Measurements from ENCODE around the gene CKS1B. TPM values are rescaled to one million over a fixed set of nuclear protein-coding genes. Genes with fewer than 3 reads are reported as not detected.

CKS1B gene
- total and polyA plus RNA-seq, 4 donors: 32.4 to 57.9 (median 44.4) TPM

DNA sequence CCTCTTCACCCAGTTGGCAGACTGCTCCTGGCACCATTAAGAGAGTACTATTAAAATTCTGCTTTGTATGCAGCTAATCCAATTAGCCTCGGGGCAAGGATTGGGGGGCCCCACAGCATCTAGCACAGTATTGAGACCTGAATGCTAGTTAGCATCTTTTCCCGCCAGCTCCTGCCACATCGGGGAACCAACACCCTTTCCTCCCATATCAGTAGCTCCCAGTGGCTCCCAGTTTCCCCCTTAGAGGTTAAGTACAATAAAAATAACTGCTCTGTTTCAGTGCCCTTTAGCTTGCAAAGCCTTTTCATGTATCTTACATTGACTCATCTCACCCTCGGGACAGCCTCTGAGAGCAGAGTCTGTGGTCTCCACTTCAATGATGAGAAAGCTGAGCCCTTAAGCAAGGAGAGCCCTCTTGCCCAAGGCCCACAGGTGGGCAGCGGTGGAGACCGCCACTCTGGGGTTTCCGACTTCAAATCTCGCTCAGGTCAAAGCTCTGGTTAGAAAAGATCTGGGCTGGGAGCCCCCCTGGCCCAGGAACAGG lies 33.8 kb upstream of the CKS1B start:
- Histone ChIP-seq H3K4me3 (ENCODE audit: low read depth in 1 of 3, low read length in 3 of 3) (no peak overlapping the region), H3K9ac (ENCODE audit: low read depth in 1 of 2, low read length in 2 of 2) (no peak overlapping the region), H3K27me3 (ENCODE audit: control insufficient read depth in 4 of 4, insufficient read depth in 4 of 4, low read length in 3 of 4) (no peaks in the 10 kb centered on the region), H3K27ac (ENCODE audit: low read depth in 1 of 2, low read length in 2 of 2) (no peak overlapping the region), H3K9me3 (ENCODE audit: control insufficient read depth in 4 of 4, low read length in 3 of 4) (no peaks in the 10 kb centered on the region), H3K36me3 (ENCODE audit: control insufficient read depth in 4 of 4, insufficient read depth in 3 of 4, low read depth in 1 of 4, low read length in 3 of 4) (no peaks in the 10 kb centered on the region), H3K4me1 (ENCODE audit: control insufficient read depth in 4 of 4, insufficient read depth in 4 of 4, low read length in 3 of 4) (peaks cover 6 to 55% (median 35%) of the 10 kb centered on the region in 4 donors)
- TF ChIP-seq, protein P1, sequence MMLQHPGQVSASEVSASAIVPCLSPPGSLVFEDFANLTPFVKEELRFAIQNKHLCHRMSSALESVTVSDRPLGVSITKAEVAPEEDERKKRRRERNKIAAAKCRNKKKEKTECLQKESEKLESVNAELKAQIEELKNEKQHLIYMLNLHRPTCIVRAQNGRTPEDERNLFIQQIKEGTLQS (IDR thresholded peaks at IDR 0.05): no peak
- TF ChIP-seq GABPA (IDR thresholded peaks at IDR 0.05 in 1 of 2, conservative IDR thresholded peaks at IDR 0.05 in 1 of 2) (no peak), EGR1 (IDR thresholded peaks at IDR 0.05; ENCODE audit: low read depth in 2 of 2) (no peak), RXRA (IDR thresholded peaks at IDR 0.05) (no peak), JUND (IDR thresholded peaks at IDR 0.05) (no peak)
- TF ChIP-seq, protein P2, sequence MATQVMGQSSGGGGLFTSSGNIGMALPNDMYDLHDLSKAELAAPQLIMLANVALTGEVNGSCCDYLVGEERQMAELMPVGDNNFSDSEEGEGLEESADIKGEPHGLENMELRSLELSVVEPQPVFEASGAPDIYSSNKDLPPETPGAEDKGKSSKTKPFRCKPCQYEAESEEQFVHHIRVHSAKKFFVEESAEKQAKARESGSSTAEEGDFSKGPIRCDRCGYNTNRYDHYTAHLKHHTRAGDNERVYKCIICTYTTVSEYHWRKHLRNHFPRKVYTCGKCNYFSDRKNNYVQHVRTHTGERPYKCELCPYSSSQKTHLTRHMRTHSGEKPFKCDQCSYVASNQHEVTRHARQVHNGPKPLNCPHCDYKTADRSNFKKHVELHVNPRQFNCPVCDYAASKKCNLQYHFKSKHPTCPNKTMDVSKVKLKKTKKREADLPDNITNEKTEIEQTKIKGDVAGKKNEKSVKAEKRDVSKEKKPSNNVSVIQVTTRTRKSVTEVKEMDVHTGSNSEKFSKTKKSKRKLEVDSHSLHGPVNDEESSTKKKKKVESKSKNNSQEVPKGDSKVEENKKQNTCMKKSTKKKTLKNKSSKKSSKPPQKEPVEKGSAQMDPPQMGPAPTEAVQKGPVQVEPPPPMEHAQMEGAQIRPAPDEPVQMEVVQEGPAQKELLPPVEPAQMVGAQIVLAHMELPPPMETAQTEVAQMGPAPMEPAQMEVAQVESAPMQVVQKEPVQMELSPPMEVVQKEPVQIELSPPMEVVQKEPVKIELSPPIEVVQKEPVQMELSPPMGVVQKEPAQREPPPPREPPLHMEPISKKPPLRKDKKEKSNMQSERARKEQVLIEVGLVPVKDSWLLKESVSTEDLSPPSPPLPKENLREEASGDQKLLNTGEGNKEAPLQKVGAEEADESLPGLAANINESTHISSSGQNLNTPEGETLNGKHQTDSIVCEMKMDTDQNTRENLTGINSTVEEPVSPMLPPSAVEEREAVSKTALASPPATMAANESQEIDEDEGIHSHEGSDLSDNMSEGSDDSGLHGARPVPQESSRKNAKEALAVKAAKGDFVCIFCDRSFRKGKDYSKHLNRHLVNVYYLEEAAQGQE (IDR thresholded peaks at IDR 0.05): no peak
- 91% methylated on average over 8 of the region's 8 CpGs for WGBS
- DNase-seq (ENCODE audit: low spot score): no peak

DNA sequence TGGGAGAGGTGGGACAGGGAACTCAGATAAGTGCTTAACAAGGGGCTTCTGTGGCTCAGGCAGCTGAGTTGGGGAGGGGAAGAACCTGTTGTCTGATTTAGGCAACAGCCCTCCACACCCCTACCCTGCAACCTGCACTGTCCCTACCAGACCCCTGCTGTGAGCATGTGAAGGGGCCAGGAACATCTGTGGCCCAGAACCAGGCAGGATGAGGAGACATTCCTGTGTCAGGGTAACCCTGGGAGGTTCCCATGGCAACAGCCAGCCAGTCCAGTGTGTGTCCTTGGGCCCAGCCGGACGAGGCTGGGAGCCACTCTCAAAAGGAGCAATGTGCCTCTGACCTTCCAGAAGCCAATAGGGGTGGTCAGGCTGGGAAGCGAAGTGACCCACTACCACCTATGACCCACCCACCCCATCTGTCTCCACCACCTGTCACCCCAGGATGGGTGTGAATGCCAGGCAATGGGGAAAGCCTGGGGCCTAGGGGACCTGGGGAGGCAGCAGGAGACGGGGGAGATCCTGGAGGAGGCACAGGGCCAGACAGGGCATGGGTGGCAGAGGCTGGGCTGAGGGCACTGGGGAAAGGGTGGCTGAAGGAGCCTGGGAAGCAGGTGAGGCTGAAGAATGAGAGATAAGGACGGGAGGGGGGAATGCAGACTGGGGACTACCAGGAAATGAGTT lies 33.0 kb upstream of the CKS1B start:
- H3K27ac ChIP-seq (ENCODE audit: low read depth in 1 of 2, low read length in 2 of 2): no peak overlapping the region
- WGBS: 65% methylated on average over 5 of the region's 5 CpGs
- no peak for TF ChIP-seq FOXA2 (IDR thresholded peaks at IDR 0.05)
- no peak for TF ChIP-seq RAD21 (IDR thresholded peaks at IDR 0.05)
- TF ChIP-seq, protein P3, sequence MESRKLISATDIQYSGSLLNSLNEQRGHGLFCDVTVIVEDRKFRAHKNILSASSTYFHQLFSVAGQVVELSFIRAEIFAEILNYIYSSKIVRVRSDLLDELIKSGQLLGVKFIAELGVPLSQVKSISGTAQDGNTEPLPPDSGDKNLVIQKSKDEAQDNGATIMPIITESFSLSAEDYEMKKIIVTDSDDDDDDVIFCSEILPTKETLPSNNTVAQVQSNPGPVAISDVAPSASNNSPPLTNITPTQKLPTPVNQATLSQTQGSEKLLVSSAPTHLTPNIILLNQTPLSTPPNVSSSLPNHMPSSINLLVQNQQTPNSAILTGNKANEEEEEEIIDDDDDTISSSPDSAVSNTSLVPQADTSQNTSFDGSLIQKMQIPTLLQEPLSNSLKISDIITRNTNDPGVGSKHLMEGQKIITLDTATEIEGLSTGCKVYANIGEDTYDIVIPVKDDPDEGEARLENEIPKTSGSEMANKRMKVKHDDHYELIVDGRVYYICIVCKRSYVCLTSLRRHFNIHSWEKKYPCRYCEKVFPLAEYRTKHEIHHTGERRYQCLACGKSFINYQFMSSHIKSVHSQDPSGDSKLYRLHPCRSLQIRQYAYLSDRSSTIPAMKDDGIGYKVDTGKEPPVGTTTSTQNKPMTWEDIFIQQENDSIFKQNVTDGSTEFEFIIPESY (IDR thresholded peaks at IDR 0.05): no peak
- TF ChIP-seq RXRA (IDR thresholded peaks at IDR 0.05): no peak
- no peak for TF ChIP-seq YY1 (IDR thresholded peaks at IDR 0.05)
- TF ChIP-seq, protein P2 (IDR thresholded peaks at IDR 0.05): no peak
- TF ChIP-seq EGR1 (IDR thresholded peaks at IDR 0.05; ENCODE audit: low read depth in 2 of 2): no peak
- TF ChIP-seq, protein P4, sequence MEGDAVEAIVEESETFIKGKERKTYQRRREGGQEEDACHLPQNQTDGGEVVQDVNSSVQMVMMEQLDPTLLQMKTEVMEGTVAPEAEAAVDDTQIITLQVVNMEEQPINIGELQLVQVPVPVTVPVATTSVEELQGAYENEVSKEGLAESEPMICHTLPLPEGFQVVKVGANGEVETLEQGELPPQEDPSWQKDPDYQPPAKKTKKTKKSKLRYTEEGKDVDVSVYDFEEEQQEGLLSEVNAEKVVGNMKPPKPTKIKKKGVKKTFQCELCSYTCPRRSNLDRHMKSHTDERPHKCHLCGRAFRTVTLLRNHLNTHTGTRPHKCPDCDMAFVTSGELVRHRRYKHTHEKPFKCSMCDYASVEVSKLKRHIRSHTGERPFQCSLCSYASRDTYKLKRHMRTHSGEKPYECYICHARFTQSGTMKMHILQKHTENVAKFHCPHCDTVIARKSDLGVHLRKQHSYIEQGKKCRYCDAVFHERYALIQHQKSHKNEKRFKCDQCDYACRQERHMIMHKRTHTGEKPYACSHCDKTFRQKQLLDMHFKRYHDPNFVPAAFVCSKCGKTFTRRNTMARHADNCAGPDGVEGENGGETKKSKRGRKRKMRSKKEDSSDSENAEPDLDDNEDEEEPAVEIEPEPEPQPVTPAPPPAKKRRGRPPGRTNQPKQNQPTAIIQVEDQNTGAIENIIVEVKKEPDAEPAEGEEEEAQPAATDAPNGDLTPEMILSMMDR (IDR thresholded peaks at IDR 0.05; ENCODE audit: low read depth, low read length, missing input control): no peak
- no peak for TF ChIP-seq NR2F2 (IDR thresholded peaks at IDR 0.05)
- TF ChIP-seq, protein P5, sequence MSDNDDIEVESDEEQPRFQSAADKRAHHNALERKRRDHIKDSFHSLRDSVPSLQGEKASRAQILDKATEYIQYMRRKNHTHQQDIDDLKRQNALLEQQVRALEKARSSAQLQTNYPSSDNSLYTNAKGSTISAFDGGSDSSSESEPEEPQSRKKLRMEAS (IDR thresholded peaks at IDR 0.05): no peak
- no peak for TF ChIP-seq HNF4G (IDR thresholded peaks at IDR 0.05)
- TF ChIP-seq JUND (IDR thresholded peaks at IDR 0.05): no peak
- no peak for TF ChIP-seq GABPA (IDR thresholded peaks at IDR 0.05 in 1 of 2, conservative IDR thresholded peaks at IDR 0.05 in 1 of 2)
- TF ChIP-seq, protein P1 (IDR thresholded peaks at IDR 0.05): no peak
- no peak for TF ChIP-seq SP1 (IDR thresholded peaks at IDR 0.05)
- no peak for TF ChIP-seq TAF1 (conservative IDR thresholded peaks at IDR 0.05)
- TF ChIP-seq FOXA1 (IDR thresholded peaks at IDR 0.05): no peak
- no peak for TF ChIP-seq HNF4A (conservative IDR thresholded peaks at IDR 0.05)
- no peak for DNase-seq (ENCODE audit: low spot score)
- H3K36me3 ChIP-seq (ENCODE audit: control insufficient read depth in 4 of 4, insufficient read depth in 3 of 4, low read depth in 1 of 4, low read length in 3 of 4): no peaks in the 10 kb centered on the region
- no peaks in the 10 kb centered on the region for H3K27me3 ChIP-seq (ENCODE audit: control insufficient read depth in 4 of 4, insufficient read depth in 4 of 4, low read length in 3 of 4)
- no peak overlapping the region for H3K9ac ChIP-seq (ENCODE audit: low read depth in 1 of 2, low read length in 2 of 2)
- H3K9me3 ChIP-seq (ENCODE audit: control insufficient read depth in 4 of 4, low read length in 3 of 4): no peaks in the 10 kb centered on the region
- peaks cover 6 to 55% (median 31%) of the 10 kb centered on the region in 4 donors for H3K4me1 ChIP-seq (ENCODE audit: control insufficient read depth in 4 of 4, insufficient read depth in 4 of 4, low read length in 3 of 4)
- no peak overlapping the region for H3K4me3 ChIP-seq (ENCODE audit: low read depth in 1 of 3, low read length in 3 of 3)
